Middle frontal gyrus (tissue), 1 donor: ENCODE results near the gene PSME1.
"Not testable (repeated sequence)": the region's sequence is repeated elsewhere in the genome, so short reads cannot be mapped to it uniquely, and the experiment has no call there.

Source experiments
- DNase-seq: peaks from one replicate; pipeline ENCODE4 v3.0.0-alpha.2; 2015; ENCODE audit warnings: low spot score; ENCODE audit errors: extremely low spot score

Gene PSME1

DNA sequence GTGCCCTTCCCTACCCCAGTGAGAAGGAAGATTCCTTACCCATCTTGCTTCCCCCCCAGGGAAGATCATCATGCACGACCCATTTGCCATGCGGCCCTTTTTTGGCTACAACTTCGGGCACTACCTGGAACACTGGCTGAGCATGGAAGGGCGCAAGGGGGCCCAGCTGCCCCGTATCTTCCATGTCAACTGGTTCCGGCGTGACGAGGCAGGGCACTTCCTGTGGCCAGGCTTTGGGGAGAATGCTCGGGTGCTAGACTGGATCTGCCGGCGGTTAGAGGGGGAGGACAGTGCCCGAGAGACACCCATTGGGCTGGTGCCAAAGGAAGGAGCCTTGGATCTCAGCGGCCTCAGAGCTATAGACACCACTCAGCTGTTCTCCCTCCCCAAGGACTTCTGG is 32.5 kb upstream of the PSME1 start:
- no peak for DNase-seq

DNA sequence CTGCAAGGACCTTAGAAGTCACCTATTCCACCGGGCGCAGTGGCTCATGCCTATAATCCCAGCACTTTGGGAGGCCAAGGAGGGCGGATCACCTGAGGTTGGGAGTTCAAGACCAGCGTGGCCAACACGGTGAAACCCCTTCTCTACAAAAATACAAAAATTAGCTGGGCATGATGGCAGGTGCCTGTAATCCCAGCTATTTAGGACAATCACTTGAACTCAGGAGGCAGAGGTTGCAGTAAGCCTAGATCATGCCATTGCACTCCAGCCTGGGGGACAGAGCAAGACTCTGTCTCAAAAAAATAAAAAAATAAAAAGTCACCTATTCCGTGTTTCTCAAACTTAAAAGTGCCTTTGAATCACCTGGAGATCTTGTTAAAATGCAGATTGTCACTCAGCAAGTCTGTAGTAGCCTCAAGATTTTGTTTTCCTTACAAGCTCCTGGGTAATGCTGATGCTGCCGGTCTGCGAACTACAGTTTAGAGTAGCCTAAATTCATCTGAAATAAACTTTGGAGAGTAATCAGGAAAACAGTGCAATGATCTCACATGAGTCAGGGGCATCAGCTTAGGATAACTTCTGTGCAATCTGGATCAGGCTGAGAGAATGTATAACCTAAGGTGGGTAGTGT is 30.3 kb upstream of the PSME1 start:
- not testable (repeated sequence) for DNase-seq

DNA sequence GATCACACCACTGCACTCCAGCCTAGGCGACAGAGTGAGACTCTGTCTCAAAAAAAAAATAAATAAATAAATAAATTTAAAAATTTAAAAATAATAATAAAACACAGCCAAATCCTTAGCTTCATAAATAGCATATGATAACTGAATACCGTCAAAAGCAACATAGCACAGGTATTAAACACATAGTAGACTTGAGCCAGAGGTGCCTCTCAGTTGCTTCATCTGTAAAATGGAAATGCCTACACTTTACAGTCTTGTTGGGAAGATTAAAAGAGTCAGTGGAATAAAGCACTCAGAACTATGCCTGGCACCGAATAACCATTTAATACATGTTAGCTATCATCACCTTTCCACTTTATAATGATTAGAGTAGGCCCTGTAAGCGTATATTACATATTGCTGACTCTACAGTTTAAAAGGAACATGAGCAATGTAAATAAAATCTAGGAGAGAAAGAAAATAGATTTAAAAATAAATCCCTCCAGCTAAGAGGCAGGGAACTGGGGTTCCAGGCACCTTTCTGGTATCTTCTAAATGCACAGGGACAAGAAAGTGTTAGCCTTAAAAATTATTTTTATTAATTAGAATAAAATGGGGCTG is 29.2 kb upstream of the PSME1 start:
- DNase-seq = no peak

DNA sequence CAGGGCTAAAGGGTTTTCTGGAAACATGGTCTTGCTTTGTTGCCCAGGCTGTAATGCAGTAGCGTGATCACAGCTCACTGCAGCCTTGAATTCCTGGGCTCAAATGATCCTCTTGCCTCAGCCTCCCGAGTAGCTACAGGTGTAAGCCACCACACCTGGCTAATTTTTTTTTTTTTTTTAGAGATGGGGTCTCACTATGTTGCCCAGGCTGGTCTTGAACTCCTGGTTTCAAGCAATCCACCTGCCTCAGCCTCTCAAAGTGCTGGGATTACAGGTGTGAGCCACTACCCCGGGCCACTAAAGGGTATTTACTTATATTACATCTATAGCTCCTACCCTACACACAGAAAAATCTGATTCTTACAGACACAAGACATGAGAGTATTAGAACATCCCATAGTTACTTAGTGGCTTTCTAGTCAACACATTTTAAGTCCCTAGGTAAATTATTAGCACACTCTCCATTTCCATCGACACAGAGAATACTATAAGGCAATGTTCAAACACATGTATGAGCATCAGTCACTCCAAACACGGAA is 27.6 kb upstream of the PSME1 start:
- DNase-seq = no peak

DNA sequence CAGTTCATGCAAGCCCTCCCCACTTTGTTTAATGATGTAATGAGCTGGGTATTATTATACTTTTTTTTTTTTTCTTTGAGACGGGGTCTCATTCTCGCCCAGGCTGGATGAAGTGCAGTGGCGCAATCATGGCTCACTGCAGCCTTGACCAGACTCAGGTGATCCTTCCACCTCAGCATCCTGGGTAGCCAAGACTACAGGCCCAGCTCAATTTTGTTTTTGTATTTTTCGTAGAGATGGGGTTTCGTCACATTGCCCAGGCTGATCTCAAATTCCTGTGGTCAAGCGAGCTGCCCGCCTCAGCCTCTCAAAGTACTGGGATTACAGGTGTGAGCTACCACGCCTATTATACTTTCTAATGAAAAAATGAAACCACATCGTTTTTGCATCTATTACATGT is 25.9 kb upstream of the PSME1 start:
- DNase-seq = no peak

DNA sequence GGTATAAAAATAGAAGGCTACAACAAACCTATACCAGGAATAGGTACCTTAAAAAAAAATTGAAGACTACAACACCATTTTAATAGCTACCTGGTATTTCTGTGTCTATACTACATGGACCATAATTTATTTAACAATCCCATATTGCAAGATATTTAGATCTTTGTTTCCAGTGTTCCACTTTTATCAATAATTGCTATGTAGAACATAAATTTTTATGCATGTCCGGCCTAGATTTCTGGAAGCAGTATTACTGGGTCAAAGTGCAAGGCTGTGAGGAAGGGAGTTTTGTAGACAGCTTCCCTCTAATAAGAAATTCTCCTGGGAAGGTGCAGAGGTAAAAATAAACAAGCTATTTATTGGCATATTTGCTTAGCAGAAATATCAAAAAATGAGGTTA is 25.5 kb upstream of the PSME1 start:
- DNase-seq = no peak

DNA sequence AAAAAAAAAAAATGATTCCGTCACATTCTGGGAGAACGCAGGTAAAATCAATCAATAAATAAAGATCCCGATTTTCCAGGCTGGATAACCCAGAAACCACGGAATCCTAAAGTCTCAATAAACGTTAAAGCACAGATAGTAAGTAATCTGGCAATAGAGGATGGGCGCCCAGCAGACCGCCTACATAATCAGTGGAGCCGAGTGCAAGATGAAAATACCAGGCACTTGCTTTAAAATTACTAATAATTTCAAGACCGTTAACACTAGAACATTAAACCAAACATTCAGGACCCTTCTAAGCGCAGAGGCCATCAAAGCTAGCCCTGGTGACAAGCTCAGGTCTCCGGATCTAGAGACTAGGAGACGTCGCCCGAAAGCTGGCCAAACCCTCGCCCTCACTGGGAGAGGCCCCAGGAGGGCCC is 22.6 kb upstream of the PSME1 start:
- DNase-seq = no peak

DNA sequence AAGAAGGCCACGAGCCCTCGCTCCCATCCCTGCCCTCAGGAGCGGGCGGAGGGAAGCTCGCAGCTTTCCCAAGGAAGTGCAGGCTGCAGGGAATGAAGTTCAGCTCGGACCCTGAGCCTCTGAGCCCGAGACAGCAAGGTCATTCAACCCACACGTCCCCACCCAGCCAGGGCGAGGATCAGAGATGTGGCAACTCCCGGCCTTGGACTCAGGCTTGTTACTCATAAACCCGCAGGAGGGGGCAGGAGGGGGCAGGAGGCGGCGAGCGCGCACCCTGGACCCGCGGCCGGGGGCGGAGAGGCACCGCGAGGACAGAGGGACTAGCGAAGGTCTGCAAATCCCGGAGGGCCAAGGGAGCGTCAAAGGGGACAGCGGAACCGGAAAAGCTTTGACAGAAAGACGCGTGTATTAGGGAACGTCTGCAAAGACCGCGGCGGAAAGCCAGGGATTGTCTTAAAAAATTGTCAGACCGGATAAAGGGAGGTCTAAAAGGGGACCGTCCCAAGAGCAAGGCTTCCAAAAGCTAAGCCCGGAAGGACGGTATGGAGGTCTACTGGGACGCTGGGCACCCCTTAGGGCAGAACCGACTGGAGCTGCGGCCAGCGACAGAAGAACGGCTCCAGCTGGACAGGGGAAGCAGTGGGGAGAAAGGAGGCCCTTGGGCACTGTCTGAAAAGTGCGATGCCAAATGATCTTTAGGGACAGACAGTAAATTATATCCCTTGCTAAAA is 22.0 kb upstream of the PSME1 start:
- DNase-seq = peak; percentile 57

DNA sequence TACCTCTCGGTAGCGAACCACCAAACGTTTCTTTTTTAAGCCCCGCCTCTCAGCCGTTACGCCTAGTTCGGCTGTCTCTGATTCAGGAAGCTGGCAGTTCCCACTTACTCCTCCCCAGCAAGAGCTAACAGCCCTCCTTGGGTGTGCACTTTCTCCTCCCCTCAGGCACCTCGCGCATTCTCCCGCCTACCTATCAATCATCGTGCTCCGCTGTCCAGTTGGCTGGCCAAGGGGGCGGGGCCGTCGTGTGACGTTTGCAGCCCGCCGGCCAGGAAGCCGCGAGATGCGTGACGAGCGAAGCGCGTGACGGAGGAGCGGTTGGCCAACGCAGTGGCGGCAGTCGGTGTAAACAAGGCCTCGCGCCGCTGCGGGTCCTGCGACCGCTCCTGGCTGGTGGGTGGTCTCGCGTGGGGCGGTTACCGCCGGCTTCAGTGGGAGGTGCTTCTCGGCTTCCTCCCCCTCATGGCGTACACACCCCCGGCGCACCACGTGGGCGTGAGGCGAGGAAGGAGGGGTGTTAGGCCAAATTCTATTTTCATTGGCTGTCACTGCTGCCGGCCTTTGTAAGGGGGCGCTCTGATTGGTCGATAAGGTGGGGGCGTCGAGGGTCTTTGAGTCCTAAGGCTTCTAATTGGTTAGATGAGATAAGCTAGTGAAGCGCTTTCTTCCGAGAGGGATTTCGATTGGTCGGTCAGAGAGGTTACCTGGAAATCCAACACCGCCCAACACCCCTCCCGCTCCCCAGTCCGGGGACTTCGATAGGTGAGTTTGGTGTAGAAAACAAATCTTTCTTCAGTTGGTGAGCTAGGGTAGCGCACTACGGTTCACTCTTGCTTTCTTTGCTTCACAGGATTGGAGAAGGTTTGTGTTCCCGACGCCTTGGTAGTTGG is 21.2 kb upstream of the PSME1 start, which contains the start of the genes DCAF11 and NRL:
DCAF11 (plus strand) TSS at position 246 of the 890 bp plus-strand sequence. CDS start 818 bp downstream, outside the sequence.
NRL (minus strand) TSS at position 418 of the 890 bp plus-strand sequence. CDS start 32,101 bp downstream, outside the sequence.
- peak; percentile 99 for DNase-seq

DNA sequence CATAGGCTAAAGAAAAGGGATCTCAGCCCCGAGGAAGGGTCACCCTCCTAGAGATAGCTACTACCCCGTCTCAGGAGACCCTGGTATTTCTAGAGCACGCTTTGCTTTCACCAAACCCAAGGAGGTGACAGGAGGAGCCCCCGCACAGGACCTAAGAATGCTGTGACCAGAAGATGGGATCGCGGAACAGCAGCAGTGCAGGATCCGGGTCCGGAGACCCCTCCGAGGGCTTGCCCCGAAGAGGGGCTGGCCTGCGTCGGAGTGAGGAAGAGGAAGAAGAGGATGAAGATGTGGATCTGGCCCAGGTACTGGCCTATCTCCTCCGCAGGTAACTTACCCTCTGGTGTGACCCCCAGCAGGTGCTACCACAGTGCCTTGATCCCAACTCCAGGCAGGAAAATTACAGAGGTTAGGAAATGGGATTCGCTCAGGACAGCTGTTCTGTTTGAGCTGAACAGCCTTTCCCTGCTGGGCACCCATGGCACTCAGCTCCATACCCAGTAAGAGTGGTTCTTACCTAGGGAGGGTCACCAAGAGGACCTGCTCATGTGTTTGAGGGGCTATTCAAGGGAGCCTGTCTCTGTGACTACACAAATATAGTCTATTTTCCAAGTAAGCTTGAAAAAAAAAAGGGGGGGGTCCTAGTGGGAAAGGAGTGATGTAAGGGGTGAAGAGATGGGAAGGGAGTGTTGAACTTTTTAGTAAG is 20.4 kb upstream of the PSME1 start:
- DNase-seq = no peak

DNA sequence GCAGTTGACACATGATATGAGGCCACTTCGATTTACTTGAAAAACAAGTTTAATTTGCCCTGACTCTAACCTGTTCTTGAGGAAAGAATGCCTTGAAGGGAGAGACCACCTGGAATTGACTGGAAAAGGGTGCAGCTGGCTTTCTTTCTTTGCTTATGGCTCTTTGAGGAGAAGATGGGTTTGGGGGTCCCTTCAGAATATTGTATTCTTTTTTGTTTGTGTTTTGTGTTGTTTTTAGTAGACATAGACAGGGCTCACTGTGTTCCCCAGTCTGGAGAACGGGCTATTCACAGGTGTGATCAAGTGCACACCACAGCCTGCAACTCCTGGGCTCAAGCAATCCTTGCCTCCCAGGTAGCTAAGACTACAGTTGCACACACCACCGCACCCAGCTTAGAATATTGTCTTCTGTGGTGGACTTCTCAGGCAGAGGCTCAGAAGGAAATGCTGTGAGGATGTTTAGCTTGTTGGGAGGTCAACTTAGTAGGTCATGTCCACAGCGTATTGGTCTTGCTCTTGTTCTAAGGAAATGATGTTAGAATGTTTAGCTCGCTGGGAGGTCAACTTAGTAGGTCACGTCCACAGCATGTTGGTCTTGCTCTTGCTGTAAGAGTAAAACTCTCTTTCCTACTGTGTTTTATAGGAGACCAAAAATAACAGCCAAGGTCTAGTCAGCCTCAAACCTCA is 19.7 kb upstream of the PSME1 start:
- no peak for DNase-seq

DNA sequence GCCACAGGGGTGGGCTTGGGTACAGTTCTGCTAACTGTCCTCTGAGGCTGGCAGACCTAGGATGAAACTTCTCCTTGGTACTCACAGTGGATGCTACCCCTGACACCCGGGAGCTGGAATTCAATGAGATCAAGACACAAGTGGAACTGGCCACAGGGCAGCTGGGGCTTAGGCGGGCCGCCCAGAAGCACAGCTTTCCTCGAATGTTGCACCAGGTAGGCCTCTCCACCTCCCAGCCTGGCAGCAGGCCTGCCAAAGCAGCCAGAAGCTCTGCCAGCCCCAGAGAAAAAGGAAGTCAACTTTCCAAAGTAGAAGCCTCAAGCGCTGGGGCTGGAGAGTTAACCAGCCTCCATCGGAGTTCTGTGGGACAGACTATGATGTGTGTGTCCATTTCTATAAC is 18.8 kb upstream of the PSME1 start:
- DNase-seq = no peak

DNA sequence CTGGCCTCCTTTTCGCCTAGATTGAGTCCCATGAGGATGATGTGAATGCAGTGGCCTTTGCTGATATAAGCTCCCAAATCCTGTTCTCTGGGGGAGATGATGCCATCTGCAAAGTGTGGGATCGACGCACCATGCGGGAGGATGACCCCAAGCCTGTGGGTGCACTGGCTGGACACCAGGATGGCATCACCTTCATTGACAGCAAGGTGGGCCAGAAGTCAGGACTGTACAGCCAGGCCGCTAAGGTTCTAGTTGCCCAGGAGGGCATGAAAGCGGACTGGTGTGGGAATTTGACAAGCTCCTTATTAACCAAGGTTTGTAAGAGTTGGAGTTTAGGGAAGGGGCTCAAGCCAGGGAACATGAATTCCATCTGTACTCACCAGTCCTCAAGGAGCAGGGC is 16.3 kb upstream of the PSME1 start:
- no peak for DNase-seq

DNA sequence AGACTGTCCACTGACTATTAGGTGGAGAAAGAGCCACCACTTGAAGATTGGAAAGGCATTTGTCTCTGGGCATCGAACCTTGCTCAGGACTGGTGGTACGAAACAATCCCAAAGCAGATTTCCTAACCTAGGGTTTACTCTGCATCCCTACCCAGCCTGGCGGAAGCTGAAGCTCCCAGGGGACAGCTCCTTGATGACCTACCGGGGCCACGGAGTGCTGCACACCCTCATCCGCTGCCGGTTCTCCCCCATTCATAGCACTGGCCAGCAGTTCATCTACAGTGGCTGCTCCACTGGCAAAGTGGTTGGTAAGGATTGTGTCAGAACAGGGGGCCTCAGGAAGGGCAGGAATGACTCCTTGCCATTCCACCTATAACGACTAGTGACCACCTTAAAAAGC is 14.8 kb upstream of the PSME1 start:
- DNase-seq = no peak

DNA sequence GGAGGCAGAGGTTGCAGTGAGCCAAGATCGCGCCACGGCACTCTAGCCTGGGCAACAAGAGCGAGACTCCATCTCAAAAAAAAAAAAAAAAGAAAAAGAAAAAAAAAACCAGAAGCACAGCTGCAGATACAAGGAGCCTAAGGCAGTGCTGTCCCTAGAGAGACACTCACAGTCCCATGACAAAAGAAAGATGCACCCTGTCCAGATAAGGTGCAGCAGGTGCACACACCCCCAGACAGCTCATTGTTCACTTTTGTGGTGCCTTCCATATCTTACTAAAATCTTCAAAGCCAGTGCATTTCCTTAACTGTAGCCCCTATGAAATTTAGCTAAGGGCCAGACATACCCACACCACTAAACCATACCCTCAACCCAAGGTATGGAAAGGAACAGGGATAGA is 13.6 kb upstream of the PSME1 start:
- no peak for DNase-seq

DNA sequence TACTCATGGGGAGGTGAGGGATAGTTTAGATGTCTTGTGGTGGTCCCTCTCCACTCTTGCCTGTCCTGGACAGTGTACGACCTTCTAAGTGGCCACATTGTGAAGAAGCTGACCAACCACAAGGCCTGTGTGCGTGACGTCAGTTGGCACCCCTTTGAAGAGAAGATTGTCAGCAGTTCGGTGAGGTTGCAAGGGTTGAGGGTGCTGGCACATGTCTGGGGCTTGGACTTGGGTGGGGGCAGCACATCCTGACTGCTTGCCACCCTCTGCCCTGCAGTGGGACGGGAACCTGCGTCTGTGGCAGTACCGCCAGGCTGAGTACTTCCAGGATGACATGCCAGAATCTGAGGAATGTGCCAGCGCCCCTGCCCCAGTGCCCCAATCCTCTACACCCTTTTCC is 13.1 kb upstream of the PSME1 start:
- DNase-seq = no peak

DNA sequence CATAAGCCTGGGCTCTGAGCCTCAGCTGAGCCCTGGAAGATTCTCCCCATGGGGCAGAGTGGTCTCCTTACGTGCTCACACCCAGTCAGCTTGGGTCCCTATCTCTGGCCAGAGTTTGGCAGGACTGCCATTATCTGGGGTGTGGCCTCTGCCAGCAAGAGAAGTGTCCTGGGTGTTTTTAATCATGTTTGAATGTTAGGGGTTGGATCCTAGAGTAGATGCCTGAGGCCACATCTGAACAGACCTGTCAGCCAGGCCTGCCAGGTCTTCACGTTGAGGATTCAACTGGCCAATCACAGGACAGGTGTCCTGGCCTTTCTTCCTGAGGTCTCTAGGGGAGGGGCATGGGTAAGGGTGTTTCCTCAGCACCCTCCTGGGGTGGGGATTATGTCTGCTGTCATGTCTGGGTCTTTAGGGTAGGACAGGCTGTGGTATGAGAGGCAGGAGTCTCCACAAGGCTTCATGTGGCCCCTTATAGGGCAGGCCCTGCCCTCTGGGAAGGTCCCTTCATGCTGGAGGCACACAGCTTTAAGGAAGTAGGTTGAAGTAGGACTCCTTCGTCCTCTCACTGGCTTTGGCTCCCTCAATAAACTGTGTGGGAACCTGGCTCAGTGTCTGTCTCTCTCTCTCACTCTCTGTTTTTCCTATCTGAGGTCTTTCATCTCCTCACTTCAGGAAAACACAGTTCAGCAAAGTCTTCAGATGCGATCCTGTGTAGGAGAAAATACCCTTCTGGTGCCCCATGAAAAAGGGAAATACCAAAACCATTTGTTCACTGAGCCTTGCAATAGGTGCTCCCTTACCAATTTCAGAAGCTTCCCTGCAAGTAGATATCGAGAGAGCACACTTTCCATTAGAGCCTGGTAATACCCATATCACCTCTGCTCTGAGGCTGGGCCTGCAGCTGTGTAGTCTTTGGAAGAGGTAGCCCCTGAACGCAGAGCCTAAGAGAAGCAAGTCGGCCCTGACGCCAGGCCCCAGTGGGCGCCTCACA is 12.3 kb upstream of the PSME1 start:
- no peak for DNase-seq

DNA sequence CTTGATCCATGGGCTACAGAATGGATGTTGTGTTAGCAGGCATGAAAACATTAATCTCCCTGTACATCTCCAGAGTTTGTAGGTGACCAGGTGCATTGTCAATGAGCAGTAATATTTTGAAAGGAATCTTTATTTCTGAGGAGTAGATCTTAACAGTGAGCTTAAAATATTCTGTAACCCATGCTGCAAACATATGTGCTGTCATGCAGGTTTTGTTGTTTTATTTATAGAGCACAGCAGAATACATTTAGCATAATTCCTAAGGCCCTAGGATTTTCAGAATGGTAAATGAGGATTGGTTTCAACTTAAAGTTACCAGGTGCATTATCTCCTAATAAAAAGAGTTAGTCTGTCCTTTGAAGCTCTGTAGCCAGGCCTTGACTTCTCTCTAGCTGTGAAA is 9.1 kb upstream of the PSME1 start:
- no peak for DNase-seq

DNA sequence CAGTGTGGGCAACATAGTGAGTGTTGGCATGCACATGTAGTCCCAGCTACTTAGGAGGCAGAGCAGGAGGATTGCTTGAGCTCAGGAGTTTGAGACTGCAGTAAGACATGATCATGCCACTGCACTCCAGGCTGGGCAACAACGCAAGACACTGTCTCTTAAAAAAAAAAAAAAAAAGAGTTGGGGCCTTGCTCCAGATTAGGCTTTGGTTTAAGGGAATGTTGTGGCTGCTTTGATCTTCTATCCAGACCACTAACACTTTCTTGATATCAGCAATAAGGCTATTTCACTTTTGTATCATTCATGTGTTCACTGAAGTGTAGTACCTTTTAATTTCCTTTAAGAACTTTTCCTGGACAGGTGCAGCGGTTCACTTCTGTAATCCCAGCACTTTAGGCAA is 8.3 kb upstream of the PSME1 start:
- no peak for DNase-seq
